GM18907 (cell line): ENCODE data around the gene RNF10.
"Not testable (repeated sequence)": the region's sequence is repeated elsewhere in the genome, so short reads cannot be mapped to it uniquely, and the experiment has no call there.

Source experiments
- ATAC-seq: cut with Tn5 transposase; IDR thresholded peaks from one replicate; pipeline ENCODE4 v1.9.1; 2021; ENCODE audit warnings: mild to moderate bottlenecking, moderate library complexity; ENCODE audit not compliant: unreplicated experiment

Gene RNF10

DNA sequence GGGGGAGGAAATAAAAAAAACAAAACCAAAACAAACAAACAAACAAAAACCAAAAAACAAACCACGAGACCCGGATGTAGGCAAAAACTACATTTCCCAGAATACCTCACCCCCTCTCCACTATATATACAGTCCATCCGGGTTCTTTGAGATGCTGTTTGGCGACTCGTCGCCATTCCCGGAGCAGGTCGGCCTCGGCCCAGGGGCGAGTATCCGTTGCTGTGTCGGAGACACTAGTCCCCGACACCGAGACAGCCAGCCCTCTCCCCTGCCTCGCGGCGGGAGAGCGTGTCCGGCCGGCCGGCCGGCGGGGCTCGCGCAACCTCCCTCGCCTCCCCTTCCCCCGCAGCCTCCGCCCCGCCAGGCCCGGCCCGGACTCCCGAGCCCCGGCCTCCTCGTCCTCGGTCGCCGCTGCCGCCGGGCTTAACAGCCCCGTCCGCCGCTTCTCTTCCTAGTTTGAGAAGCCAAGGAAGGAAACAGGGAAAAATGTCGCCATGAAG, at the start of gene RNF10:
Gene RNF10 (plus strand): TSS at position 154 of the 500 bp plus-strand sequence. CDS start 456 bp downstream, outside the sequence.
- ATAC-seq = peak; percentile 72

DNA sequence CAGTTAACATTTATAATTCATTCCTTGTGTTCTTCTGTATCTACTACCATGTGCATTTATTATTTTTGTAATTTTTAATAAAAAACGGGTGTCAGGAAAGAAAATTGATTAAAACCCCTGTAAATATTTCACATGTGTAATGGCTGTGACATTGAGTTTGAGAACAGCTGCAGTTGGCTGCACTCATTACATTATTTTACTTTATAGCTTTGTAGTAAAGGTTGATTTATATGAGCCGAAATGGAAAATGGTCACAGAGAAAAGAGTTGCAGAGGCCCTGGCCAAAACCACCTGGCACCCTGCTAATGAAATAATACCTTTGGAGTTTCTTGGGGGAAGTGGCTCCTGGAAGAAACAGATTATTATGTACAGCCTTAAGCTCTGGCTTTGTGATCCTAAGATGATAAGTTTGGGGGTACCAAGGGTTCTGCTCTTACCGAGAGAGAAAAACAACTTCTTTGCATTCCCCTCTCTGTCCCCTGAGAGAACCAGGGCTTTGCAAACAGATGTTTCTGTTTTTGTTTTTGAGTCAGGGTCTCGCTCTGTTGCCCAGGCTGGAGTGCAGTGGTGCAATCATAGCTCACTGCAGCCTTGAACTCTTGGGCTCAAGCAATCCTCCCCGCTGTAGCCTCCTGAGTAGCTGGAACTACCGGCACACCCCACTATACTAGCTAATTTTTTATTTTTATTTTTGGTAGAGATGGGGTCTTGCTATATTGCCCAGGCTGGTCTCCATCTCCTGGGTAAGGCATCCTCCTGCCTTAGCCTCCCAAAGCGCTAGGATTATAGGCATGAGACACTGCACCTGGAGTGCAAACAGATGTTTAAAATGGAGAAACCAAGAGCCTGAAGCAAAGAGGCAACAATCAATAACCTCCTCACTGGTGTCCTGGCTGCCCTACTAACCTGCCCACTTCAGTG, 47.9 kb upstream of the RNF10 start:
- no peak for ATAC-seq

DNA sequence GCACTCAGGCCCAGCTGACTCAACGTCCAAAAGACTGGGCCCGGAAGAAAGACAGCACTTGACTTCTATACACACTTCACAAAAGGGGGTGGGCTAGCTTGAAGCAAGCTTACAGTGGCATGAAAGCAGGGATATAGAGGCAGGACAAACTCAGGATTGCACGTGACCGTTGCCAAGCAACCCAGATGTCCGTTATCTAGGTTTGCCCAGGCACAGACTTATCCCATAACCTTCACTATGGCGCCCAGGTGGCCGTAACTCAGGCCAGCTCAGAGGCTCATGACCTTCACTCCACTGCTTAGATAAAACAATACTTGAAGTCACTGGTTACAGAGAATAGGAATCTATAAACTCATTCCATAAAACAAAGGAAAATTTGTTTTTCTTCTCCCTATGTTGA, 46.6 kb upstream of the RNF10 start:
- ATAC-seq = not testable (repeated sequence)

- ATAC-seq = no peak
Measured at GRCh38 chr12:120488057-120488640, 46.0 kb upstream of the RNF10 start.

DNA sequence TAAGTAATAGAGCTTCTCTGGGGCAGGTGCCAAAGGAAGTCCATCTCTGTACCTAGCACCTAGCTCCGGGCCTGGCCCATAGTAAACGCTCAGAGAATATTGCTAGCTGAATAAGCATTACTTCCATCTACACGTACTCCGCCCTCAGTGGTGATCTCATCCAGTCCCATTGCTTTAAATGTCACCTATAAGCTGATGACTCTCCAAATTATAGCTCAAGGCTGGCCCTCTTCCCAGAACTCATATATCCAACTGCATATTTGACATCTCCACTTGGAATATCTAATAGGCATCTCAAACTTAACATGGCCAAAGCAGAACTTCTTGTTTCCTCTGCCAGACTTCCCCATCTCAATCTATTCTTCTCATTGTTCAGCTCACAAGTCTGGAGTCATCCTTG, 45.1 kb upstream of the RNF10 start:
- no peak for ATAC-seq

DNA sequence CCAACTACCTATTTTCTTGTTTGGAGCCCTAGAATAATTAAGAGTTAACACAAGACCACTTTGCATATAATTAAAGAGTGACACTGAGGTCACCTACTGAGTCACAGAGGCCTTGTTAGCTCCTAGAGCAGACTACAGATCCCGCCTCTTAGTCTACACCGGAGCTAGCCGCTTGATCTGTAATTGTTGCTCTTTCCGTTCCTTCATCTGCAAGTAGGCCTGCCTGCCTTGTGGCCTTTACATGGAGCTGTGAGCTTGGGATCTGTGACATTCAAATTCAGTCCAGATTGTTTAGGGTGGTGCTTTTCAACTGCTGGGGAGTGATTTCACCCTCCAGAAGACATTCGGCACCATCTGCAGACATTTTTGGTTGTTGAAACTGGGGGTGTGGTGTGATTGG, 43.8 kb upstream of the RNF10 start:
- ATAC-seq = no peak

DNA sequence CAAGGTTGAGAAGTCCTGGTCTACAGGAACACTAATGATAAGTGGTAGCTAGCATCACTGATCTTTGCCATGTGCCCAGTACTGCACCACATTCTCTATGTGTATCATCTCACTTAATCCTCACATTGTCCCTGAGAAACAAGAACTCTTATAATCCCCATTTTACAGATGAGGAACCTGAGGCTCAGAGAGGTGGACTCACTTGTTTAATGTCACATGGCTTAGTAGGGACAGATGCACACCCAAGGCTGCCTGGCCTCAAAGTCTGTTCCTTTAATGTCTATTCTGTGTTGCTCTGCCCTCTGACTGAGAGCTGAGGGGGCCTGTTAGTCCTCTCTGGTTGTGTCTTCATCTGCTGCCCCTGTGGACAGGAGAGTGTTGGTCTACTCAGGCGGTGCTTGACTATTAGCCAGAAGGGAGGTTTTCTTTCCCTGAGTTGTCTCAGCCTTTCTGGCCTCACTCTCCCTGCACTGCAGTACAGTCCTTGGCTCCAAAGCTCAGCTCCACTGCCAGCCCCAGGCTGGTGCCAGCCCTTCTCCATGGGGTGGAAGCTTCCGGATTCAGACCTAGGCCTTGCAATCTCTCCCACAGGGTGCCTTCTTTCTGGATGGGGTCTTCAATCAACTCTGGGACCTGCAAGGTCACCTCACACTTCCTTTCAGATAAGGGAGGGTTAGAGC, 43.2 kb upstream of the RNF10 start:
- ATAC-seq = no peak

- ATAC-seq = no peak
Measured at GRCh38 chr12:120495186-120495730, 38.9 kb upstream of the RNF10 start.

- peak; percentile 94 for ATAC-seq
Measured at GRCh38 chr12:120495731-120496412, 38.3 kb upstream of the RNF10 start, which contains the start of gene DYNLL1. Gene DYNLL1 (plus strand): TSS chr12:120496113. CDS start chr12:120496422, 309 bp downstream.

GRCh38 chr12:120496413-120497340, 37.5 kb upstream of the RNF10 start:
- peak; percentile 30 for ATAC-seq

- no peak for ATAC-seq
Measured at GRCh38 chr12:120497524-120498150, 36.5 kb upstream of the RNF10 start.

DNA sequence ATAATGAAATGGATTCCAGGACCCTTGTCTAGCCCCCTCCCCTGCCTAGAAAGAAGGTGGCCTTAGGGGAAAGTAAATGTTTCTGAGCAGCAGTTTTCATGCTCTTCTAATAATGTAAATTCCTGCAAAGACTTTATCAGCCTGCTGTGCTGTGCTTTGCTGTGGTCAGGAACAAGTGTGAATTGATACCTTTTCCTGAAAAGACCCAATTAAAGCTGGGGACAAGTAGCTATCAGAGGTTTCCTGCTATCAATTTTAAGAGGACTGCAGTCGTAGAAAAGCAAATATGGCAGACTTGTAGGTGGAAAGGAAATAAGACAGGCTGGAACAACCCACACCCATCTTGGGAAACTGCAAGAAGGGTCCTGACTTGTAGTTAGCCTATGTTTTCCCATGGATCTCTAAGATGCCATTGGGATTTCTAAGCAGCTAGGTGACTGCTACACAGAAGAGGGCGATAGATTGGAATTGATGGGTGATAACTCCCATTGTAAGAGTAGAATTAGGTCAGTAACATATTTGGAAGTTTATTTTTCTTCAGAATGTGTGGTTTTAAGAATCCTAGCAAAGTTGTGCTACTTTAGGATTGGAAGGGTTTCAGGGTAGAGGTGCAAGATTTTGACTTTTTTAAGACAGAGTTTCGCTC, 35.2 kb upstream of the RNF10 start:
- ATAC-seq = no peak

GRCh38 chr12:120500581-120500980, 33.6 kb upstream of the RNF10 start:
- no peak for ATAC-seq

- no peak for ATAC-seq
Measured at GRCh38 chr12:120504587-120504986, 29.6 kb upstream of the RNF10 start.

- no peak for ATAC-seq
Measured at GRCh38 chr12:120508537-120508936, 25.6 kb upstream of the RNF10 start.

DNA sequence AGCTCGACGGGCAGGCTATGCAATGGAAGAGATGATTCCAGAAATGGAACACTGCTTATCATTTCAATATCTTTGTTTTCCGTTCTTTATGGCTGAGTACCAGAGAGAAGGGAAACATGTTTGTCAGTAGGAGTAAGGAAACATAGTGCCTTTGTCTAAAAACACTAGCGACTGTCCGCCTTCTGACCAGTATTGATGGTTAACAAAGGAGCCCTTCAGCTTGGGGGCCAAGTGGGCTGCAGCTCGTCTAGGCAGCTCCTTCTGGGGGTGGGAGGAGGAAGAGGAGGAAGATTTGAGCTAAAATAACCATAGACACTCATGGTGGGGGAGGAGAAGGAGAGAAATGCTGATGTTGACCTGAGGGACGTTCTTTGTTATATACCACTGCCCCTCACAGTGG, 20.2 kb upstream of the RNF10 start:
- ATAC-seq = no peak

- no peak for ATAC-seq
Measured at GRCh38 chr12:120515496-120515895, 18.7 kb upstream of the RNF10 start.

- ATAC-seq = not testable (repeated sequence)
Measured at GRCh38 chr12:120519324-120519723, 14.8 kb upstream of the RNF10 start.
